HepG2 (cell line): ENCODE measurements around the gene NLRP12. TPM values are rescaled to one million over a fixed set of nuclear protein-coding genes. Genes with fewer than 3 reads are reported as not detected.

Source experiments
- microRNA counts: library from miRNA; unstranded; fragments of <30 nt; microRNA quantifications from one replicate; lab custom pipeline; 2015
- microRNA-seq: library from miRNA; unstranded; fragments of <30 nt; microRNA quantifications from one replicate; pipeline ENCODE4, GENCODE V29; 2020
- polyA plus RNA-seq, 8 experiments: library from polyadenylated mRNA; depleted of rRNA in 3 of 8; stranded (reverse) in 7 of 8; unstranded in 1 of 8; fragments of >200 nt; fragmentation: Illumina TruSeq in 4 of 8; extraction: Trizol in 4 of 8; gene quantifications; 2 replicates each; pipeline versions ENCODE4 v1.2.1 to v1.2.3, GENCODE V29; 2011 to 2016; ENCODE audit warnings: low read depth in 4 of 8, missing spikeins in 1 of 8, mixed read lengths in 1 of 8; ENCODE audit not compliant: insufficient read depth in 1 of 8
- small RNA-seq, 3 experiments: library from RNA; depleted of rRNA; stranded (forward); fragments of <200 nt; gene quantifications; one replicate each; pipeline ENCODE3, GENCODE V24; 2012; ENCODE audit warnings: low read depth in 2 of 3, low replicate concordance in 1 of 3; ENCODE audit not compliant: insufficient read length in 3 of 3, insufficient read depth in 2 of 3
- total RNA-seq, 5 experiments: library from RNA; depleted of rRNA; stranded (reverse); fragments of >200 nt; fragmentation: Illumina TruSeq; extraction: Trizol; gene quantifications; 2 replicates each; pipeline ENCODE4 v1.2.3, GENCODE V29; 2016; ENCODE audit warnings: low read depth in 1 of 5

Gene NLRP12
- total and polyA plus RNA-seq, 2 of the 13 experiments (the other 11 are each of a cell fraction or from before 2014, with no cell fraction given) = 0.15 to 0.20 TPM

MicroRNAs within 50 kb of the gene (microRNA counts, 767-probe panel; counts per million panel counts)
- microRNA hsa-miR-371a-3p (lab: Ali Mortazavi, UCI) (not detected), microRNA hsa-miR-371a-5p (lab: Ali Mortazavi, UCI) (not detected), microRNA hsa-miR-371b-3p (lab: Ali Mortazavi, UCI) (not detected), microRNA hsa-miR-371b-5p (lab: Ali Mortazavi, UCI) (not detected), microRNA hsa-miR-372 (lab: Ali Mortazavi, UCI) (not detected), microRNA hsa-miR-373-3p (lab: Ali Mortazavi, UCI) (not detected), microRNA hsa-miR-516a-3p (lab: Ali Mortazavi, UCI) (not detected), microRNA hsa-miR-516a-5p (lab: Ali Mortazavi, UCI) (not detected), microRNA hsa-miR-522-3p (lab: Ali Mortazavi, UCI) (not detected)

Small RNA genes within 50 kb of the gene (microRNA-seq; reads per million reads assigned to microRNA genes)
- not detected for gene MIR1283-2
- gene MIR371A = not detected
- 9.7 reads per million, percentile 45 among the genes with 10 or more reads in this experiment for gene MIR372
- 3.6 reads per million, percentile 23 among the genes with 10 or more reads in this experiment for gene MIR373
- gene MIR516A1 = not detected
- gene MIR516A2 = not detected
- 0.51 reads per million for gene MIR519A1
- not detected for gene MIR521-1
- gene MIR522 = 0.85 reads per million
- not detected for gene MIR527

Small RNA genes within 50 kb of the gene (small RNA-seq; reads per million reads assigned to genes)
- gene AC008753.1 (0 reads per million in 3 experiments), gene MIR1283-2 (0 to 0.33 (median 0) reads per million in 3 experiments), gene MIR371A (0 reads per million in 3 experiments), gene MIR372 (0 reads per million in 3 experiments), gene MIR373 (0 reads per million in 3 experiments), gene MIR516A1 (0 reads per million in 3 experiments), gene MIR516A2 (0 to 0.33 (median 0) reads per million in 3 experiments), gene MIR519A1 (0 reads per million in 3 experiments), gene MIR521-1 (0 reads per million in 3 experiments), gene MIR527 (0 to 0.65 (median 0) reads per million in 3 experiments), gene RNU6-1041P (0 reads per million in 3 experiments), gene RNU6-165P (0 reads per million in 3 experiments), gene RNU6-751P (0 reads per million in 3 experiments), gene RNU6-982P (0 reads per million in 3 experiments)

Other genes starting within 250 kb of the NLRP12 start
- gene DPRX, start 192.3 kb downstream of the NLRP12 start, total RNA-seq (2016; rRNA removed; fragmentation: Illumina TruSeq; extraction: Trizol) = not detected in 2 replicates
- 0.24 TPM in 1 of 2 replicates, not detected in the other for gene DPRX, start 192.3 kb downstream of the NLRP12 start, polyA plus RNA-seq (2011; rRNA removed)
- gene MYADM, start 43.6 kb upstream of the NLRP12 start, total RNA-seq (2016; rRNA removed; fragmentation: Illumina TruSeq; extraction: Trizol) = 12.4 and 19.9 TPM in 2 replicates
- 38.1 and 51.6 TPM in 2 replicates for gene MYADM, start 43.6 kb upstream of the NLRP12 start, polyA plus RNA-seq (2011; rRNA removed)
- 0.02 TPM in 1 of 2 replicates, not detected in the other for gene PRKCG, start 57.9 kb upstream of the NLRP12 start, total RNA-seq (2016; rRNA removed; fragmentation: Illumina TruSeq; extraction: Trizol)
- gene PRKCG, start 57.9 kb upstream of the NLRP12 start, polyA plus RNA-seq (2011; rRNA removed) = 0.03 and 0.04 TPM in 2 replicates
- not detected in 2 replicates for gene CACNG7, start 85.0 kb upstream of the NLRP12 start, total RNA-seq (2016; rRNA removed; fragmentation: Illumina TruSeq; extraction: Trizol)
- not detected in 2 replicates for gene CACNG7, start 85.0 kb upstream of the NLRP12 start, polyA plus RNA-seq (2011; rRNA removed)
- not detected in 2 replicates for gene CACNG8, start 138.6 kb upstream of the NLRP12 start, total RNA-seq (2016; rRNA removed; fragmentation: Illumina TruSeq; extraction: Trizol)
- gene CACNG8, start 138.6 kb upstream of the NLRP12 start, polyA plus RNA-seq (2011; rRNA removed) = not detected in 2 replicates
- gene CACNG6, start 167.3 kb upstream of the NLRP12 start, total RNA-seq (2016; rRNA removed; fragmentation: Illumina TruSeq; extraction: Trizol) = not detected in 2 replicates
- gene CACNG6, start 167.3 kb upstream of the NLRP12 start, polyA plus RNA-seq (2011; rRNA removed) = not detected in 2 replicates
- not detected in 2 replicates for gene VSTM1, start 239.6 kb upstream of the NLRP12 start, total RNA-seq (2016; rRNA removed; fragmentation: Illumina TruSeq; extraction: Trizol)
- gene VSTM1, start 239.6 kb upstream of the NLRP12 start, polyA plus RNA-seq (2011; rRNA removed) = not detected in 2 replicates